ENCODE measurements around the gene C11orf21.

DNA sequence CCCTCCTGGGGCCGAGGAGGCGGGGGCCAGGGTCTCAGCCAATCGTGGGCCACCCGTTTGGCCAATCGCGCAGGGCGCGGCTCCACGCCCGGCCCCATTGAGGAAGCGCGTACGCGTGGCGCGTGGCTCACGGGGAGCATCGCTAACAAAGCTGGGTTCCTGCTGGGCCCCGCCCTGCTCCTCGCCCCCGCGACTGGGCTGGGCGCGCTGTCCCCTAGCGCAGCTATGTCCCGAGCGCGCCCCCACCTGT, 30.7 kb downstream of the C11orf21 start:
- TF ChIP-seq, protein P1, sequence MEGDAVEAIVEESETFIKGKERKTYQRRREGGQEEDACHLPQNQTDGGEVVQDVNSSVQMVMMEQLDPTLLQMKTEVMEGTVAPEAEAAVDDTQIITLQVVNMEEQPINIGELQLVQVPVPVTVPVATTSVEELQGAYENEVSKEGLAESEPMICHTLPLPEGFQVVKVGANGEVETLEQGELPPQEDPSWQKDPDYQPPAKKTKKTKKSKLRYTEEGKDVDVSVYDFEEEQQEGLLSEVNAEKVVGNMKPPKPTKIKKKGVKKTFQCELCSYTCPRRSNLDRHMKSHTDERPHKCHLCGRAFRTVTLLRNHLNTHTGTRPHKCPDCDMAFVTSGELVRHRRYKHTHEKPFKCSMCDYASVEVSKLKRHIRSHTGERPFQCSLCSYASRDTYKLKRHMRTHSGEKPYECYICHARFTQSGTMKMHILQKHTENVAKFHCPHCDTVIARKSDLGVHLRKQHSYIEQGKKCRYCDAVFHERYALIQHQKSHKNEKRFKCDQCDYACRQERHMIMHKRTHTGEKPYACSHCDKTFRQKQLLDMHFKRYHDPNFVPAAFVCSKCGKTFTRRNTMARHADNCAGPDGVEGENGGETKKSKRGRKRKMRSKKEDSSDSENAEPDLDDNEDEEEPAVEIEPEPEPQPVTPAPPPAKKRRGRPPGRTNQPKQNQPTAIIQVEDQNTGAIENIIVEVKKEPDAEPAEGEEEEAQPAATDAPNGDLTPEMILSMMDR (IDR thresholded peaks at IDR 0.05; ENCODE audit: insufficient read depth, low read depth, low read length) = no peak
- TF ChIP-seq EZH2 (IDR thresholded peaks at IDR 0.05; ENCODE audit: insufficient read depth, low read length) = no peak

Measured in astrocyte (in vitro differentiated cells and primary cell).